Suprapubic skin (tissue), 4 donors: ENCODE data around the gene SYT12. TPM values are rescaled to one million over a fixed set of nuclear protein-coding genes. Genes with fewer than 3 reads are reported as not detected.
A peak's percentile ranks its signal among the peaks of the same experiment; 100 is the strongest.

Experiments used
- DNase-seq, 2 donors: peaks; one replicate each; pipeline ENCODE4 v3.0.0-alpha.2; 2019; ENCODE audit warnings: low spot score in 2 of 2
- H3K27ac ChIP-seq: fragments of 200-600 bp; sonication (generic); one replicate; pipeline ENCODE4 v1.5.1; 2019
- H3K27me3 ChIP-seq: fragments of 200-600 bp; sonication (generic); one replicate; pipeline ENCODE4 v1.5.1; 2019
- H3K36me3 ChIP-seq: fragments of 200-600 bp; sonication (generic); one replicate; pipeline ENCODE4 v1.5.1; 2019
- H3K4me1 ChIP-seq: fragments of 200-600 bp; sonication (generic); one replicate; pipeline ENCODE4 v1.5.1; 2019
- H3K4me3 ChIP-seq: fragments of 200-600 bp; sonication (generic); one replicate; pipeline ENCODE4 v1.5.1; 2019; ENCODE audit warnings: mild to moderate bottlenecking
- H3K9me3 ChIP-seq: fragments of 200-600 bp; sonication (generic); one replicate; pipeline ENCODE4 v1.5.1; 2019
- EP300 ChIP-seq: sonication (generic); formaldehyde crosslinking; IDR thresholded peaks from one replicate; pipeline ENCODE4 v1.6.1; 2017; ENCODE audit warnings: antibody characterized with exemption
- POLR2A ChIP-seq, 2 donors: fragments of 450-650 bp; IDR thresholded peaks; one replicate each; pipeline ENCODE4 v1.6.1; 2017; ENCODE audit warnings: antibody characterized with exemption in 2 of 2, mild to moderate bottlenecking in 2 of 2, moderate library complexity in 2 of 2
- POLR2AphosphoS5 ChIP-seq, 3 donors: sonication (generic); formaldehyde crosslinking; IDR thresholded peaks; one replicate each; pipeline ENCODE4 v1.6.1; 2017; ENCODE audit warnings: antibody characterized with exemption in 3 of 3
- WGBS: methylation state at CpG from one replicate; pipeline ENCODE4 v1.1.5; 2018; 5-methylcytosine and 5-hydroxymethylcytosine counted together
- total RNA-seq, 4 donors: library from RNA; depleted of rRNA; stranded (reverse); fragments of >200 nt; gene quantifications; one replicate each; pipeline ENCODE4 v1.1.0, GENCODE V29; 2016
- TF ChIP-seq, protein P1 (sequence below), 2 donors: fragments of 200-600 bp in 1 of 2; fragments of 450-650 bp in 1 of 2; sonication (generic) in 1 of 2; IDR thresholded peaks; one replicate each; pipeline ENCODE4 v1.5.1; 2016 to 2019; ENCODE audit warnings: antibody characterized with exemption in 2 of 2, mild to moderate bottlenecking in 1 of 2, moderate library complexity in 1 of 2

Gene SYT12
- total RNA-seq, 4 donors from 2014 or later = 0.38 to 1.1 (median 0.53) TPM

DNA sequence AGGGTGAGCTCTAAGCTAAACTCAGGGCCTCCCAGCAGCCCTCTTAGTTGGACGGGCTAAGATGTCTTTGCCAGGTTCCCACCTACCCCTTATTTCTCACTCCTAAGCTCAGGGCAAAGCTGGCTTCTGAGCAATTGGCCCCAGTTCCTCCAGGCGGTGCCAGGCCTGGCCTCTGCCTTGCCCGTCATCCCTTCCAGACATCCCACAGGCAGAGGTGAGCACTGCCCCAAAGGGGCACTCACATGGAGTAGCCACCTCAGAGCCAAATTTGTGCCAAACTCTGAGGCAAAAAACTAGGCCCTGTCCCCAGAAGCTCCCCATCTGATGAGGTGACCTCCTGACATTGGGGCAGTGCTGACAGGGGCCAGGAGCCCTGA, 43.4 kb downstream of the SYT12 start:
- Histone ChIP-seq H3K4me3 (no peak overlapping the region), H3K9me3 (no peaks in the 10 kb centered on the region), H3K36me3 (no peaks in the 10 kb centered on the region), H3K27me3 (no peaks in the 10 kb centered on the region), H3K27ac (no peak overlapping the region), H3K4me1 (no peaks in the 10 kb centered on the region)
- TF ChIP-seq, protein P1, sequence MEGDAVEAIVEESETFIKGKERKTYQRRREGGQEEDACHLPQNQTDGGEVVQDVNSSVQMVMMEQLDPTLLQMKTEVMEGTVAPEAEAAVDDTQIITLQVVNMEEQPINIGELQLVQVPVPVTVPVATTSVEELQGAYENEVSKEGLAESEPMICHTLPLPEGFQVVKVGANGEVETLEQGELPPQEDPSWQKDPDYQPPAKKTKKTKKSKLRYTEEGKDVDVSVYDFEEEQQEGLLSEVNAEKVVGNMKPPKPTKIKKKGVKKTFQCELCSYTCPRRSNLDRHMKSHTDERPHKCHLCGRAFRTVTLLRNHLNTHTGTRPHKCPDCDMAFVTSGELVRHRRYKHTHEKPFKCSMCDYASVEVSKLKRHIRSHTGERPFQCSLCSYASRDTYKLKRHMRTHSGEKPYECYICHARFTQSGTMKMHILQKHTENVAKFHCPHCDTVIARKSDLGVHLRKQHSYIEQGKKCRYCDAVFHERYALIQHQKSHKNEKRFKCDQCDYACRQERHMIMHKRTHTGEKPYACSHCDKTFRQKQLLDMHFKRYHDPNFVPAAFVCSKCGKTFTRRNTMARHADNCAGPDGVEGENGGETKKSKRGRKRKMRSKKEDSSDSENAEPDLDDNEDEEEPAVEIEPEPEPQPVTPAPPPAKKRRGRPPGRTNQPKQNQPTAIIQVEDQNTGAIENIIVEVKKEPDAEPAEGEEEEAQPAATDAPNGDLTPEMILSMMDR (IDR thresholded peaks at IDR 0.05) = no peak
- TF ChIP-seq EP300 (no peak), POLR2A (IDR thresholded peaks at IDR 0.05) (no peak), POLR2AphosphoS5 (IDR thresholded peaks at IDR 0.05) (no peak)
- DNase-seq = no peak
- 90% methylated on average over 2 of the region's 3 CpGs for WGBS

DNA sequence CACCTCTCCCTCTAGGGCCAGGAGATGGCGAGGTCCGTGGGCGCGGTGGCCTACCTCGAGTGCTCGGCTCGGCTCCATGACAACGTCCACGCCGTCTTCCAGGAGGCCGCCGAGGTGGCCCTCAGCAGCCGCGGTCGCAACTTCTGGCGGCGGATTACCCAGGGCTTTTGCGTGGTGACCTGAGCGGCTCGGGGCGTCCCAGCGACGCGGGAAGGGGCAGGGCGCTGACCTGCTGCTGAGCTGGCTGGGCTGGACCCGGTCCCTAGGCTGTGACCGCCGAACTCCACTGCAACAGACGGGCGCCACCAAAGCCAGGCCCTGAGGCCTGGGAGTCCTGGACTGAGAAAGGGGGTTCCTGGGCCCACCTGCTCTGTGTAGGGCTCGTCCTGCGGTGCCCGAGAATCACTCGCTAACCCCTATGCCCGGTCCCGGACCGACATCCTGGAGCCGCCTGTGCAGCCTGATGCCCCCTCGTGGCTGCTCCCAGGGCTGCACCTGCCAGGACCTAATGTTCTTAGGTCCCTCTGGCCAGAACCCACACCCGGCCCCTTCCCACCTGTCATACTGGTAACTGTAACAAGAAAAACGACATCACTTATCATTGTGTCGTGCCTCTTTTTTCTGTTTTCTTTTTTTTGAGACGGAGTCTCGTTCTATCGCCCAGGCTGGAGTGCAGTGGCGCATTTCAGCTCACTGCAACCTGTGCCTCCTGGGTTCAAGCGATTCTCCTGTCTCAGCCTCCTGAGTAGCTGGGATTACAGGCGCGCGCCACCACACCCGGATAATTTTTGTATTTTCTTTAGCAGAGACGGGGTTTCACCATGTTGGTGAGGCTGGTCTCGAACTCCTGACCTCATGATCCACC, 48.7 kb downstream of the SYT12 start:
- WGBS = 76% methylated on average over 32 of the region's 53 CpGs
- TF ChIP-seq, protein P1 (IDR thresholded peaks at IDR 0.05) = peak; percentile 44 to 87
- no peak for TF ChIP-seq EP300
- Histone ChIP-seq H3K4me1 (peaks cover 4% of the 10 kb centered on the region), H3K36me3 (no peaks in the 10 kb centered on the region), H3K27me3 (no peaks in the 10 kb centered on the region), H3K4me3 (peak overlapping the region; percentile 42), H3K27ac (no peak overlapping the region), H3K9me3 (no peaks in the 10 kb centered on the region)
- no peak for DNase-seq

DNA sequence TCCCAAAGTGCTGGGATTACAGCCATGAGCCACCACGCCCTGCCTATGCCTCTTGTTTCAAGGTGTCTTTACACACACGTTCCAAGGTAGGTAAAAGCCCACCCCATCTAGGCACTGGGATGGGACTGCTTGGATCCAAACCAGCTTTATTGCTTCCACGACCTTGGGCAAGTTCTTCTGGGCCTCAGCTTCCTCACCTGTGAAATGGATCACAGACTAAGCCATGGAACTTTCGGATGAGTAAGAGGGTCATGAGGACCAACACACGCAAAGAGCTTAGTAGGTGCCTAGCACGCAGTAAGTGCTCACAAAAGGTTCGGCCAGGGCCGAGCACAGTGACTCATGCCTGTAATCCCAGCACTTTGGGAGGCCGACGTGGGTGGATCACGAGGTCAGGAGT, 49.4 kb downstream of the SYT12 start:
- Histone ChIP-seq H3K4me3 (no peak overlapping the region), H3K27ac (no peak overlapping the region), H3K4me1 (peaks cover 7% of the 10 kb centered on the region), H3K9me3 (no peaks in the 10 kb centered on the region), H3K36me3 (no peaks in the 10 kb centered on the region), H3K27me3 (no peaks in the 10 kb centered on the region)
- WGBS = 90% methylated on average over 9 of the region's 11 CpGs
- DNase-seq = no peak
- TF ChIP-seq POLR2A (IDR thresholded peaks at IDR 0.05) = no peak
- TF ChIP-seq, protein P1 (IDR thresholded peaks at IDR 0.05) = no peak
- TF ChIP-seq POLR2AphosphoS5 (IDR thresholded peaks at IDR 0.05) = no peak
- TF ChIP-seq EP300 = no peak

DNA sequence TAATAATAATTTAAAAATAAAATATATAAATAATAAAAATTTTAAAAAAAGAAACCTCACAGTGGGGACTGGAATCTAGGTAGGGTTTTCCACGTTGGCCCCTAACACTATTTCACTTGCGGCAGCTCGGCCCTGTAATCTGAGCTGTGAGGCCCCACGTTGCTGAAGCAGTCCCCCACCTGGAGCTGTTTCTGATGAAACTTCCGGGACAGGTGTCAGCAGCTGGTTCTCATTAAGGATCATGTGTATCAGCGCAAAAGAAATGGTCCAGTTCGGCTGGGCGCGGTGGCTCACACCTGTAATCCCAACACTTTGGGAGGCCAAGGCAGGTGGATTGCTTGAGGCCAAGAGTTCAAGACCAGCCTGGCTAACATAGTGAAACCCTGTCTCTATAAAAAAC, 51.0 kb downstream of the SYT12 start:
- Histone ChIP-seq H3K9me3 (no peaks in the 10 kb centered on the region), H3K36me3 (no peaks in the 10 kb centered on the region)
- WGBS = 87% methylated on average over 5 of the region's 9 CpGs

DNA sequence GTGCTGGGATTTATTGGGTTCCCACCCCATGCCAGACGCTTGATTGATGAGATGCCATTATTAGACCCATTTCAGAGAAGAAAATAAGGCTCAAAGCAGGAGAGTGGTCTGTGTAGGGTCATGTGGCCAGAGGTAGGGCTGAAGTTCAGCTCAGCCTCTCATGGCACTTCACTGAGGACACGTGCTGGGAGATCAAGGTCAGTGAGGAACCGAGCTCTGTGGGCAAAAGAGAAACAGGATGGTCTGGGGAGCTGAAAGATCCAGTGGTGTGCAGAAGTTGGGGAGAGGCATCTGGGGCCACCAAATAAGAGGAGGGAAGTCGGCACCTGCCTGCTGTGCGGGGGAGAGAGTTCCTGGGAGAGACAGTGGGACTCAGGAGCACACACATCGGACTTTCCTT, 53.3 kb downstream of the SYT12 start:
- no peak for DNase-seq
- Histone ChIP-seq H3K27me3 (no peaks in the 10 kb centered on the region), H3K9me3 (no peaks in the 10 kb centered on the region), H3K4me3 (no peak overlapping the region), H3K4me1 (peaks cover 30% of the 10 kb centered on the region), H3K27ac (no peak overlapping the region), H3K36me3 (no peaks in the 10 kb centered on the region)
- WGBS = 83% methylated on average over 6 of the region's 6 CpGs
- TF ChIP-seq EP300 = no peak
- TF ChIP-seq POLR2AphosphoS5 (IDR thresholded peaks at IDR 0.05) = no peak
- TF ChIP-seq POLR2A (IDR thresholded peaks at IDR 0.05) = no peak
- TF ChIP-seq, protein P1 (IDR thresholded peaks at IDR 0.05) = no peak

More for the DNA sequence above, 51.0 kb downstream of the SYT12 start:
- Histone ChIP-seq H3K4me1 (peaks cover 23% of the 10 kb centered on the region), H3K27me3 (no peaks in the 10 kb centered on the region), H3K4me3 (no peak overlapping the region), H3K27ac (no peak overlapping the region)
- DNase-seq = no peak
- no peak for TF ChIP-seq EP300
